Astrocyte of the spinal cord (primary cell): ENCODE data around the gene GATA6.
"Not testable (repeated sequence)": the region's sequence is repeated elsewhere in the genome, so short reads cannot be mapped to it uniquely, and the experiment has no call there.

Experiments used
- DNase-seq: peaks from one replicate; pipeline ENCODE4 v3.0.0; 2011; ENCODE audit warnings: low read depth, low spot score
- H3K4me3 ChIP-seq: 2 replicates; pipeline ENCODE4 v1.5.1; 2011; ENCODE audit warnings: low read depth, mild to moderate bottlenecking, low read length, moderate library complexity
- in situ Hi-C: cut with HindIII; loops from 2 replicates; pipeline ENCODE4 v1.10.0; 2017; ENCODE audit warnings: low sequenced_read_pairs
- TF ChIP-seq, protein P1 (sequence below): IDR thresholded peaks from 2 replicates; pipeline ENCODE4 v1.5.1; 2012; ENCODE audit warnings: low read depth, mild to moderate bottlenecking, low read length, inconsistent platforms

Gene GATA6

DNA sequence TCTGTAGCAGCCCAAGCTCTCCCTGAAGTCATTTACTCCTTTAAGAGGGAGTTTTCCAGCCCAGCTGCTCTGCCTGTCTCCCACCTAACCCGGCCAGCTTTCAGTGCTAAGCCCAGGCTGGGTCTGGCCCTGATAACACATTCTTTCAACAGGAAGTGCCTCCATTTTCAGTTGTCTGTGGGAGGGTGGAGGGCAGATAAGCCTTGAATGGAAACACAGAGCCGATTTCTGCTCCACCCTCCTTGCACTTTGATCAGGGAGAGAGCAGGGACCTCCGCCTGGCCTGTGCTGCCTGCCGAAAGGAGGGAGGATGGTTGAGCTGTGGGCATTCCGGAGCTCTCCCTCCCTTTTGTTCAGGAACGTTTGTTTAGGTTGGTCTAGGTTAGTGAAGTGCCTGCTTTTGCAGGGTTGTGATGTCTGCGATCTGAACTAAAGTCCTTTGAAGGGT lies 24.8 kb downstream of the GATA6 start:
- TF ChIP-seq, protein P1, sequence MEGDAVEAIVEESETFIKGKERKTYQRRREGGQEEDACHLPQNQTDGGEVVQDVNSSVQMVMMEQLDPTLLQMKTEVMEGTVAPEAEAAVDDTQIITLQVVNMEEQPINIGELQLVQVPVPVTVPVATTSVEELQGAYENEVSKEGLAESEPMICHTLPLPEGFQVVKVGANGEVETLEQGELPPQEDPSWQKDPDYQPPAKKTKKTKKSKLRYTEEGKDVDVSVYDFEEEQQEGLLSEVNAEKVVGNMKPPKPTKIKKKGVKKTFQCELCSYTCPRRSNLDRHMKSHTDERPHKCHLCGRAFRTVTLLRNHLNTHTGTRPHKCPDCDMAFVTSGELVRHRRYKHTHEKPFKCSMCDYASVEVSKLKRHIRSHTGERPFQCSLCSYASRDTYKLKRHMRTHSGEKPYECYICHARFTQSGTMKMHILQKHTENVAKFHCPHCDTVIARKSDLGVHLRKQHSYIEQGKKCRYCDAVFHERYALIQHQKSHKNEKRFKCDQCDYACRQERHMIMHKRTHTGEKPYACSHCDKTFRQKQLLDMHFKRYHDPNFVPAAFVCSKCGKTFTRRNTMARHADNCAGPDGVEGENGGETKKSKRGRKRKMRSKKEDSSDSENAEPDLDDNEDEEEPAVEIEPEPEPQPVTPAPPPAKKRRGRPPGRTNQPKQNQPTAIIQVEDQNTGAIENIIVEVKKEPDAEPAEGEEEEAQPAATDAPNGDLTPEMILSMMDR, result no peak
- H3K4me3 ChIP-seq, result no peak overlapping the region
- DNase-seq, result no peak
- in situ Hi-C loops, result no loop called here

DNA sequence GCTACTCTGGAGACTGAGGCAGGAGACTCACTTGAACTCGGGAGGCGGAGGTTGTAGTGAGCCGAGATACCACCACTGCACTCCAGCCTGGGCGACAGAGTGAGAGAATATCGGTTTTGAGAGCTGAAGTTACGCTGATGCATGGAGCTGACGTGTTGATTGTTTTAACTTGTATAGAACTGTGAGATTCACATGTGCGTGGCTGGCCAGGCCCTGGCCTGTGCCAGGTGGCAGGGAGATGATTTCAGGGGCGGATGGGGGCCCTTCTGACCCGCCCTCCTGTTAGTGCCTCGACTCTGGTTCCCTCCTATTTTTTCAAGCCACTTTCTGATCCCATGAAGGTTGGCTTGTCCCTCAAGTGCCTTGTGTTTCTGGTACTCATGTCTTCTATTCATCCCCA lies 25.7 kb downstream of the GATA6 start:
- H3K4me3 ChIP-seq, result no peak overlapping the region
- in situ Hi-C loops, result no loop called here
- TF ChIP-seq, protein P1, result no peak
- no peak for DNase-seq

DNA sequence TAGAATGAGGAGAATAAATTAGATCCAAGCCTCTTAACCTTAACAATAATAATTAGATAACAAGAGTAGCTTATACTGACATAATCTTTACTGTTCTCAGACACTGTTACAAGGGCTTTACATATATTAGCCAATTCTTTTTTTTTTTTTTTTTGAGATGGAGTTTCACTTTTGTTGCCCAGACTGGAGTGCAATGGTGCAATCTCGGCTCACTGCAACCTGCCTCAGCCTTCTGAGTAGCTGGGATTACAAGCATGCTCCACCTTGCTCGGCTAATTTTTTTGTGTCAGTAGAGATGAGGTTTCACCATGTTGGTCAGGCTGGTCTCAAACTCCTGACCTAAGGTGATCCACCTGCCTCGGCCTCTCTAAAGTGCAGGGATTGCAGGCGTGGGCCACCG lies 27.6 kb downstream of the GATA6 start:
- DNase-seq, in situ Hi-C loops, H3K4me3 ChIP-seq: not testable (repeated sequence)

DNA sequence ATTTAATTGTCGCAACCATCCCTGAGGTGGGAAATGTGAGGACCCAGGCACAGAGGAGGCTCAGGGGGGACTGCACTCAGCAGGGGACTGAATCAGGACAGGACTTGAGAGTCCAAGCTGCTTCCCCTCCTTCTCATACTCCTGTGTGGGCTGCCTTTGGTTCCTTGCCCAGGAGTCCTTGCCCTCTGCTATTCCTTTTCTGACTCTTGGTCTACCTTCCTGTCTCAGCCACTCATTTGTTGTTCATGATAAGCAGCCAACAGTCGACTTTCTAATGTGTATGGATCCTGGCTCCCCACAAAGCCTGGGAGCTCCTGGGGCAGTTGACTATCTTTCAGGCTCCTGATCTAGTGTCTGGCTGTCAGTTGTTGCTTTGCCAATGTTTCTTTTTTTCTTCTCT lies 28.3 kb downstream of the GATA6 start:
- H3K4me3 ChIP-seq, result no peak overlapping the region
- TF ChIP-seq, protein P1, result no peak
- in situ Hi-C loops, result no loop called here
- no peak for DNase-seq

DNA sequence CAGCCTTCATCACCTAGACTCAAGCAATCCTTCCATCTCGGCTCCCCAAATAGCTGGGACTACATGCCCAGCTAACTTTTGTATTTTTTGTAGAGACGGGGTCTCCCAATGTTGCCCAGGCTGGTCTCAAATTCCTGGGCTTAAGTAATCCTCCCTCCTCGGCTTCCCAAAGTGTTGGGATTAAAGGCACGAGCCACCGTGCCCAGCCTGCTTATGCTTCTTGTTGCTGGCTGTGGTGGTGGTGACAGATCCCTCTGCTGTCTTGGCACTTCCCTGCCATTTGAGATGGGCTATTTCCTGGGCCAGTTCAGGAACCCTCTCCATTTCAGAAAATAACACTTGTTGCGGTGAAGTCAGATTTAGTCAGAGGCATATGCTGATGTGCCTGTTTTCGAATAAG lies 28.8 kb downstream of the GATA6 start:
- TF ChIP-seq, protein P1, result no peak
- in situ Hi-C loops, result no loop called here
- no peak for DNase-seq
- no peak overlapping the region for H3K4me3 ChIP-seq

DNA sequence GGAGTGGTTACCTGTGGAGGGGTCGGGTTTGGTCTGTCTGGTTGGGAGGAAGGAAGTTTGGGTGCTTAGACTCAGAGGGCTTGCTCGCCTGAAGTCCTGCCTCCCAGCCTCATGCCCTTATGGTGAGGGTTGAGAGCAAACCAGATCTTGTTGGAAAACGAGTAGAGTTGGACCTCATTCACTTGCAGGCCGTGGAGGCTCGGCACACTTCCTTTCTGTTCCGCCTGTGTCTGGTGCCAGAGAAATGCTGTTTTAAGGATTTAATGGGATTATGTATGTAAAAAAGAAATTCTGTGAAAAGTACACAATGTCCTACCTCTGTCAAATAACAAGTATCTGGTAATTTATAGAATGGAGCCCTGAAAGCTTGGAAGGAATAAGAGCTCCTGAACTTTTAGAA lies 29.6 kb downstream of the GATA6 start:
- DNase-seq, result no peak
- H3K4me3 ChIP-seq, result no peak overlapping the region
- in situ Hi-C loops, result no loop called here
- TF ChIP-seq, protein P1, result no peak

DNA sequence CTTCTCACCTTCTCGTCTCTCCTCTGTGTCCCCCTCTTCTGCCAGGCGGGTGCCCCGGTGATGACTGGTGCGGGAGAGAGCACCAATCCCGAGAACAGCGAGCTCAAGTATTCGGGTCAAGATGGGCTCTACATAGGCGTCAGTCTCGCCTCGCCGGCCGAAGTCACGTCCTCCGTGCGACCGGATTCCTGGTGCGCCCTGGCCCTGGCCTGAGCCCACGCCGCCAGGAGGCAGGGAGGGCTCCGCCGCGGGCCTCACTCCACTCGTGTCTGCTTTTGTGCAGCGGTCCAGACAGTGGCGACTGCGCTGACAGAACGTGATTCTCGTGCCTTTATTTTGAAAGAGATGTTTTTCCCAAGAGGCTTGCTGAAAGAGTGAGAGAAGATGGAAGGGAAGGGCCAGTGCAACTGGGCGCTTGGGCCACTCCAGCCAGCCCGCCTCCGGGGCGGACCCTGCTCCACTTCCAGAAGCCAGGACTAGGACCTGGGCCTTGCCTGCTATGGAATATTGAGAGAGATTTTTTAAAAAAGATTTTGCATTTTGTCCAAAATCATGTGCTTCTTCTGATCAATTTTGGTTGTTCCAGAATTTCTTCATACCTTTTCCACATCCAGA lies 31.3 kb downstream of the GATA6 start:
- TF ChIP-seq, protein P1, result no peak
- in situ Hi-C loops, result no loop called here
- no peak for DNase-seq
- no peak overlapping the region for H3K4me3 ChIP-seq
